A673 (cell line): ENCODE measurements around the gene MFF.

Experiments
- CTCF ChIP-seq: fragments of 300-800, 200-600 bp; sonication (generic); conservative IDR thresholded peaks from 2 replicates; pipeline ENCODE4 v1.5.1; 2017; ENCODE audit warnings: low read depth, mild to moderate bottlenecking, antibody characterized with exemption, low read length, moderate library complexity, mixed read lengths
- EZH2 ChIP-seq: fragments of 200-600 bp; sonication (generic); IDR thresholded peaks from 2 replicates; pipeline ENCODE4 v1.6.1; 2017; ENCODE audit warnings: borderline replicate concordance, low read depth, mild to moderate bottlenecking, mixed read lengths, antibody characterized with exemption, low read length; ENCODE audit not compliant: poor library complexity, severe bottlenecking

GRCh38 chr2:227386630-227387029, 61.6 kb downstream of the MFF start:
- TF ChIP-seq CTCF (no peak), EZH2 (no peak)
